Stimulated activated CD4-positive, alpha-beta T cell treated with anti-CD3 and anti-CD28 coated beads, Interleukin-4, amount 100 ng/mL, for 48 hours (primary cell): Measurements from ENCODE around the gene HOMER2.
"Not testable (repeated sequence)": the region's sequence is repeated elsewhere in the genome, so short reads cannot be mapped to it uniquely, and the experiment has no call there.

ENCODE experiments used
- DNase-seq, 2 donors: peaks; one replicate each; pipeline ENCODE4 v3.0.0-alpha.2; 2020; ENCODE audit warnings: low read depth in 2 of 2

Gene HOMER2

DNA sequence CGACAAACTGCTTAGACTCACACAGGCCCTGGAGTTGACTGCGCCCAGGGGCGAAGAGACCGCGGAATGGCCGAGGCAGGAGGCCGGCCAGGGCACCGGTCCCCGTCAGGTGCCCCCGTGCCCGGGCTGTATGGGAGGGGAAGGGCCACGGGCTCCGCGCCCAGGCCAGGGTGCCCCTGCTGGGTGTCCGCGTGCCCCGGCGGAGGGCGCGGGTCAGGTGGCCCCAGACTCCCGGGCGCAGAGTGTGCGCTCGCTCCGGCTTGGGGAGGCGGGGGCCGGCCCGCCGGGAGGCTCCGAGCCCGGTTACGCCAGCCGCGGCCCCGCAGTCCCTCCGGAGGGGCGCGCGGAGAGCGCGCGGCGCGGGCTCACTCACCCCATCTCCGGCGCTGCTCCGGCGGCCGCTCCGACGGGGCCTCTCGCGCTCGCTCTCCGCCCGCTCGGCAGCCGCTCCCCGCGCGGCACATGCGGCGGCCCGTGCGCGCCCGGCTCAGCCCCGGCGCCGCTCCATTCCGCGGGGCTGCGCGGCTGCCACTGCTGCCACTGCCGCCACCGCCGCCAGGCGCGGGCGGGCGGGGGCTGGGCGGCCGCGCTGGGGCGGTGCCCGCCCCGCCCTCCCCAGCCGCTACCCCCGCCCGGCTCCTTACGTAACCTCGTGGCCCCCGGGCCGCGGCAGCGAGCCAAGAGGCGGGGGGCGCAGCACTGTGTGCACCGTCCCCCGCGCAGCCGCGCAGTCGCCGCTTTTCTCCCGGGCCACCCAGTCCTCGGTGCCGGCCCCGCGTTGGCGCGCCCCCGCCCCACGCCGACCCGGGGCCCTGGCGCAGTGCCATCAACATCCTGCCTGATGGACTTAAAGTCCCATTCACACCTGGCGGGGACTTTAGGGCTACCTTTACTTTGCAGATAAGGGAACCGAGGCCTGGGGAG lies at the start of gene HOMER2:
Gene HOMER2, minus strand, starts transcription at position 563 of the 924 bp plus-strand sequence. Its CDS starts 185 bp downstream, at position 378.
- DNase-seq: no peak

GRCh38 chr15:83000672-83001031 lies 48.1 kb upstream of the HOMER2 start:
- not testable (repeated sequence) for DNase-seq

- no peak for DNase-seq
Observed at GRCh38 chr15:82999905-83000671, 47.6 kb upstream of the HOMER2 start.

- no peak for DNase-seq
Observed at GRCh38 chr15:82999426-82999825, 46.9 kb upstream of the HOMER2 start.

DNA sequence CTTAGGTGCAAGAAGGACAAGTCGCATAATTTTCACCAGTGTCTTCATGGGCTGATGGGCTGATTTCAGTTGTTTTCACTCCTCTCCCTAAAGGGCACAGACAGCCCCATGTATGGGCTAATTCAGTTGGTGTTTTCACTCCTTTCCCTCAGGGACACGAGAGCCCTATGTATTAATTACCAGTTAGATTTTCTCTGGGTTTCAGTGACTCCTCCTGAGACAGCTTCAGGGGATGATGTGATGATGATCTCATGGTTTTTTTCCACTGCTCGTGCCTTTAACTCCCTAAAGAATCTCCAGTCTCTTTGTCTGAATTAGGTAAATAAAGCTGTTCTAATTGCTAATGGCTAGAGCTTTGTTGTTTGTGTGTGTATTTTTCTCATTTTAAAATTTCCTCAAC lies 43.4 kb upstream of the HOMER2 start:
- DNase-seq: no peak

DNA sequence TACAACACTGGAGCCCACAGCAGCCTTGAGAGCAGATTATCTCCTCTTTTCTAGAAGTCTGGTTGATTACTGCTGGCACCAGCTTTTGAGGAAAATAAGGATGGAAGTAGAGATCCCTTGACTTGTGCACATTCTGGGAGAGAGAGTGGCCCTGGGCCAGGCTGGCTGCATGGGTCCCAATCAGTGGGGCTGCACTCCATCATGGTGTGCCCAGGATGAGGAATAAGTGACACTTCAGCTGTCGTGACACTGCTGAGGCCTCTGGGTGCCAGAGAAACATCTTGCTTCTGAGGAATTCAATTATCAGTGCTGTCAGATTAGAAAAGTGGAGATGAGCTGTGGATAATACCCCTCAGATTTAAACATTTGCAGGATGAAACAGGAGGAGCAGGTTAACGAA lies 42.6 kb upstream of the HOMER2 start:
- no peak for DNase-seq

DNA sequence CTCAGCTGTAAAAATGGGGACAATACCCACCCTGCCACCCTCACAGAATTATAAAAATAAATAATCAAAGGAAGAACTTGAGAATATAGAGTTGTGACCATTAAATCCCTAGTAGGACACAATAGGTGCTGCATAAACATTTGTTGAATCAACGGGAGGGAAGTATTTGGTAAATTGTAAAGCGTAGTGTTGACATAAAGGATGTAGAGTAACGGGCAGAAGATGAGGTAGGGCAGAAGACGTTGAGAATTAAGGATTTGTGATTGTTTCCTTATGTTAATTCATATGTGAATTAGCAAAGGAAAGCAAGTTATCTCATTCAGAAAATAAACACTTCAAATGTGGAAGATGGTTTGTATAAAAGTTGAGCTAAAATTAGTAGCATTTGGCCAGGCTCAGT lies 40.6 kb upstream of the HOMER2 start:
- DNase-seq: no peak

DNA sequence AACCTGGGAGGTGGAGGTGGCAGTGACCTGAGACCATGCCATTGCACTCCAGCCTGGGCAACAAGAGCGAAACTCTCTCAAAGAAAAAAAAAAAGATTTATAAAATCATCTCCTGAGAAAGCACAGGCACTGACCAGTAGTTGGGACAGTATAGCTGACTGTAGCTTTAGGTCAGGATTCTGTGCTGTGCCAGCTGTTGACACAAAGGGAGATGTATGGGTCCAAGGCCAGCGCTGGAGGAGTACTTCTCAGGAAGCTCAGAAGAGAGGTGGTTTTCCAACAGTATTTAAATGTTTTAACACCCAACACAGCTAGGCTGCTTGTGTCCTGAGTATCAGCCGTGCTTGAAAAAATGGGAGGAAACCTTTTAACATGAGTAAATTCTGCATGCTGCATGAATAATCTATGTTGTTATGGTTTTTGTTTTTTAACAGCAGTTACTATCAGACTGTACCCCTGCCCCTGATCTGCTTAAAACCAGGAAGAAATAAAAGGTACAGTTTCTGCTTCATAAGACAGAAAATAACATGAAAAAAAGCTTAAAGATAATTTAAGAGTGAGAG lies 40.0 kb upstream of the HOMER2 start:
- no peak for DNase-seq

DNA sequence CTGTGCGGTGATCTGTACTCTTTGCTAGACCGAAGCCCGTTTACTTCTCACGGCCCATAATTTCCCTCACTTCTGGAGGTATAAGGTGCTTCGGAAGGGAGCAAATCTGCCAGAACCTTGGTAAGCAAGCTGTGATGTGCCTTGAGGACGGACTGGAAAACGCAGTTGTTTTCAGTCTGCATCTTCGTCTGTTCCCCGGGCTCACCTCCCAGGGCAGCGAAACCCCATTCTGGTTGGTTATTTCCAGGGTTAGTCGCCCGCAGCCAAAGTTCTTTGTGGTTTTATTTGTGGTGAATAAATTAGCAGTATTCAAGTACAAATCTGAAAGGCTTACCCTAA lies 33.9 kb upstream of the HOMER2 start:
- DNase-seq: peak in 1 of 2 donors; percentile 7

DNA sequence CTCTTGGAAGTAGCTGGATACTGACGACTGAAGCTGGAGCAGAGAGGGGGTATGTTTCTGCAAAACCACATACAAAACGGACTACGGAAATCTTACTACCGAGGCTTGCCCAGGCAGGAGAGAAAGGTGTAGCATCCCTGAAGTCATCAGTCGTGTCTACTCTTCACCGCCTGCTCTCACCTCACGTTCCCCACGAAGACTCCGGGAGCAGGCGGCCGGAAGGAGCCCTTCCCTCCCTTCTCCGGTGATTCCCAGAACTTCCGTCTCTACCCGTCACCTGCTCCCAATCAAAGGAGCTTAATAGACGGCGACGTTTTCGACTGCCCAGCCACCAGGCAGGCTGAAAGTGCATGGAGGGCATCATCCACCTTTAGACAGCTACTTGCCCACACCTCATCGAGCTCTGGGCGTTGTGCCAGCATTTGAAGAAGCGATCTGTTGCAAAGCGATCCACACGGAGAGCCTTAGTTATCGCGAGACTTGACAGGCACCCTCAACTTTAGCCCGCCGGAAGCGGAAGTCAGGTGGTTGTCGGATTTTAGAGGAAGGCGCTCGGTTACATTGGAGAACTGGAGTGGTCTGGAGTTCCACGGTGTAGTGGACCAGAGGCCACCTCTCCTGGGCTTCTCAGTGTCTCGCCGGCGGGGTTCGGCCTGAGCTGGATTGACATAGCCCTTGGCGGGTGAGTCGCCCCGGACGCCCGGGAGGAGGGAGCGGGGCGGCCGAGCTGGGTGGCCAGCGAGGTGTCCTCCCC lies 33.3 kb upstream of the HOMER2 start, which contains the start of gene RAMAC:
Gene RAMAC, plus strand, starts transcription at position 523 of the 754 bp plus-strand sequence. CDS start 2,809 bp downstream, outside the sequence.
- peak; percentile 86 to 88 for DNase-seq

DNA sequence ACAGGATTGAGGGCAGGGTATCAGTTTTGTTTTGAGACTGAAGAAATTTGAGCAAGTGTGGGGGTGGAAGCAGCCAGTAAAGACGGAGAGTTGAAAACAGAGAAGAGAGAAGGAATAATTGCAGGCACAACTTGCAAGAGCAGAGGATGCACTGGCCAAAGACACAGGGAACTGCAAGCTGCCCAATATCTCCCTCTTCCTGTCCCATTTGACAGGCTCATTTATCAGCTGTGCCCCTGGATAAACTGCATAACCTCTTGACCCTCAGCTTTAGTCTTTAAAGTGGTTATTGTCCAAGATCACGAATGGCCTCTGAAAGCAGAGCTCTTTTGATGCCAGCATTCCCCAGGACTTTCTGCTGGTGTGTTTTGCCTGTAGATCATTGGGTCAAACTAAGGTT lies 28.5 kb upstream of the HOMER2 start:
- no peak for DNase-seq

DNA sequence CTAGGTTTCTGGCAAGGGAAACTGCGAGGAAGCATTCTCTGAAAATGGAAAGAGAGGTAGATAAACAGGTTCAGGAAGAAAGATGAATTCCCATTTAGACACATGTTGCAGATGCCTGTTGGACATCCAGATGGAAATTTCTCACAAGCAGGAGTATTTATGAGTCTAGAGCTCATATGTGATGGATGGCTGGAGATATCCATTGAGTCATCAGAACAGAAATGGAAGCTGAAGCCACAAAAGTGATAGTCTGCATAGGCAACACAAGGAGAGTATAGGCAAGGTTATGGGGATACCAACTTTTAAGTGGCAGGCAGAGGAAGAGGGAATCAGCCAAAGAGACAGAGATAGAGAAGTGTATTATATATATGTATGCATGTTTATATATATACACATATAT lies 27.2 kb upstream of the HOMER2 start:
- DNase-seq: no peak

DNA sequence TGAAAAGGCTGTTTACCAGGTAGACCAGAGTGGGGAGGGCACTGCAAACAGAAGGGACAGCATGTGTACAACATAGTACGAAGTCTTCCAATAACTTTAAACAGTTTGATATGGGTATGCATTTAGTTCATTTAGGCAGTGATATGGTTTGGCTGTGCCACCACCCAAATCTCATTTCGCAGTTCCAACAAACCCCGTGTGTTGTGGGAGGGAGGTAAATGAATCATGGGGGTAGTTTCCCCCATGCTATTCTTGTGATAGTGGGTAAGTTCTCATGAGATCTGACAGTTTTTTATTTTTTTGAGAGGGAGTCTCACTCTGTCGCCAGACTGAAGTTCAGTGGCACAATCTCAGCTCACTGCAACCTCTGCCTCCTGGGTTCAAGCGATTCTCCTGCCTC lies 25.9 kb upstream of the HOMER2 start:
- DNase-seq: no peak

DNA sequence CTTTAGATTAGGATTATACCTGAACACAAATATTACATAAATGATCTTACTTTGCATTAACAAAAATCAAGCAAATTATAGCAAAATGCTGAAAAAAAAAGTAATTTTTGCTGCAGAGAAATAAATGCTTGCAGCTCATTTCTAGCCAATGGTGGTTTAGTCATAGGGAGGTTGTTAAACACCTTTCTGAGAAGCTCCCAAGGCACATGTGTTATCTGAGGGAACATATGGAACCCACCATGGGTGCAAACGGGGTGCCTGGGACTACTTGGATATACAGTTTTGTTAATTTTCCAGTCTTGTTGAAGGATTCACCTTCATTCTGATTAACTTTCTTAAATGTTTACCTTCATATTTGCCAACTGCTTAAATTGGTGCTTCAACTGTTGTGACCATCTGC lies 24.6 kb upstream of the HOMER2 start:
- no peak for DNase-seq

GRCh38 chr15:82972990-82973389 lies 20.5 kb upstream of the HOMER2 start:
- DNase-seq: no peak

- DNase-seq: no peak
Observed at GRCh38 chr15:82971218-82971984, 18.9 kb upstream of the HOMER2 start.

GRCh38 chr15:82970696-82971095 lies 18.2 kb upstream of the HOMER2 start:
- no peak for DNase-seq

DNA sequence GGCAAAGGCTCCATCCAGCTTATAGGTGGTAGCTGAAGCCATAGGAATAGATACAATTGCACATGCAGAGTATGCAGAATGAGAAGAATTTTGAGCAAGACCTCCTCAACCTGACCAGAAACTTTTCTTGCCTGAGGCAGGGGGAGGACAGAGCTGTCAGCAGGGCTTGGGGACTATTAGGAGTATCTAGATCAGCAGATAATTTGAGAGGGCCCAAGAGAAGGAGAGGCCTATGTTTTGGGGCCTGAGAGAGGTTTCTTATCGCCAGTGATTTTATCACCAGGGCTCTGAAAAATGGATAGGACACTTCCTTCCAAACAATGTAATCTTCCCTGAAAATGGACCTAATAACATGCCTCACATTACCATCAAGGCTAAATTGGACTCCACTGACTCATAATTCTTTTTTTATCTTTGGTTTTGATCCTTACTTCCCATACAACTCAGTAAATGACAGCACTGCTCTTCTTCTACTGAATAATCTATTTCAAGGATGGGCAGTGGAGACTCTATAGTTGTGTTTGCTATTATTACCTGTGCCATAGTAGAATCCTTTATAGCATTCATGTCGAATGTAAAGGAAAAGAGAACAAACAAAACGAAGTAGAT lies 17.7 kb upstream of the HOMER2 start:
- no peak for DNase-seq

DNA sequence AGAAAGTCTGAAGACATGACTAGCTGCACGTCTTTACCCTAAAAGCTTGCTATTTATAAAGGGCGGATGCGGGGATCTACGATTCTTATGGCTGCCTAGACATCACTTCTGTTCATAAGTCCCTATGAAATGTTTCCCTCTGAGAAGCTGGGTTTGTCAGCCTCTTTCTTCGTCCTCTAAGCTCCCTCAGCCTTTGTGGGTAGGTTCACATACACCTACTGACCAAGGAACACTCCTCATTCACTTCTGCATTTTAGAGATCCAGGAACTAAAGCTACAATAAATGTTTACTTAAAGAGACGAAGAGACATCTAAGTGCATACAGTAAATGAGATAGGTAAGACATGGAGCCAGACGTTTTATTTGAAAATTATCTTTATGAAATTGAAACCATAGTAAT lies 16.8 kb upstream of the HOMER2 start:
- DNase-seq: no peak

DNA sequence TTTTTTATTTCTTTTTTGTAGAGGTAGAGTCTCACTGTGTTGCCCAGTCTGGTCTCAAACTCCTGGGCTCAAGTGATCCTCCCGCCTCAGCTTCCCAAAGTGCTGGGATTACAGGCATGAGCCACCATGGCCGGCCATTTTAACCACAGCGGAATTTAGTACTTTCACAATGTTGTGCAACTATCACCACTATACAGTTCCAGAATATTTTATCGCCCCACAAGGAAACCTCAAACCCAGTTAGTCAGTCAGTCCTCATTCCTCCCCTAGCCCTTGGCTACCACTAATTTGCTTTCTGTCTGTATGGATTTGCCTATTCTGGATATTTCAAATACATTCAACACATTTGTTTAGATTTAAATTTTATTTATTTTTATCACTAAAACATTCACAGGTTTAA lies 15.5 kb upstream of the HOMER2 start:
- DNase-seq: no peak

DNA sequence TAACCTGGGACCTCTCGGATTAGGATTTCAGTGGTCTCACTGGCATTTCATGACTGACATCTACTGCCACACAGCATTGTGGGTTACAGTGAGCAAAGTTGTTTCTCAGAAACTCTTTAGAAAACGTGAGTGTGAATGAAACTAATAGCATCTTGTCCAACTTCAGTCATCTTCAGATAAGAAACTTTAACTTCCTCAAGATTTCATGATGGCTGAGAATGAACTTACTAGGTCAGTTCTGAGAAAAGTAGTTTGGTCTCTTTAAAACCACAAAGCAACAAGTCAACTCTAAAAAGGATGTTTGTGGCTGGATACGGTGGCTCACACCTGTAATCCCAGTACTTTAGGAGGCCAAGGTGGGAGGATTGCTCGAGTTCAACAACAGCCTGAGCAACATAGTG lies 14.2 kb upstream of the HOMER2 start:
- no peak for DNase-seq
